HuH-7.5 (cell line): ENCODE data around the gene SLC5A11.
"Not testable (repeated sequence)": the region's sequence is repeated elsewhere in the genome, so short reads cannot be mapped to it uniquely, and the experiment has no call there.

ENCODE experiments used
- DNase-seq: peaks from one replicate; pipeline ENCODE4 v3.0.0; 2011; ENCODE audit warnings: low spot score

The SLC5A11 gene

GRCh38 chr16:24845726-24846547, at the start of gene SLC5A11:
Gene SLC5A11, plus strand, starts transcription at chr16:24845963. Its CDS starts 12,681 bp downstream, at chr16:24858644.
- DNase-seq = no peak

- DNase-seq = no peak
Measured at GRCh38 chr16:24800586-24800985, 45.2 kb upstream of the SLC5A11 start.

- DNase-seq = no peak
Measured at GRCh38 chr16:24801761-24802302, 43.9 kb upstream of the SLC5A11 start.

- DNase-seq = no peak
Measured at GRCh38 chr16:24805484-24805883, 40.3 kb upstream of the SLC5A11 start.

GRCh38 chr16:24807301-24807700, 38.5 kb upstream of the SLC5A11 start:
- DNase-seq = no peak

GRCh38 chr16:24810951-24811843, 34.6 kb upstream of the SLC5A11 start:
- no peak for DNase-seq

GRCh38 chr16:24812813-24813212, 33.0 kb upstream of the SLC5A11 start:
- DNase-seq = not testable (repeated sequence)

GRCh38 chr16:24815021-24815420, 30.7 kb upstream of the SLC5A11 start:
- no peak for DNase-seq

- no peak for DNase-seq
Measured at GRCh38 chr16:24816688-24817087, 29.1 kb upstream of the SLC5A11 start.

GRCh38 chr16:24819462-24820040, 26.2 kb upstream of the SLC5A11 start:
- no peak for DNase-seq

- no peak for DNase-seq
Measured at GRCh38 chr16:24820522-24820921, 25.2 kb upstream of the SLC5A11 start.

GRCh38 chr16:24821129-24821528, 24.6 kb upstream of the SLC5A11 start:
- DNase-seq = no peak

- no peak for DNase-seq
Measured at GRCh38 chr16:24822542-24822941, 23.2 kb upstream of the SLC5A11 start.

- no peak for DNase-seq
Measured at GRCh38 chr16:24822974-24823373, 22.8 kb upstream of the SLC5A11 start.

- DNase-seq = no peak
Measured at GRCh38 chr16:24825696-24826095, 20.1 kb upstream of the SLC5A11 start.

GRCh38 chr16:24826096-24826690, 19.6 kb upstream of the SLC5A11 start:
- DNase-seq = no peak

- DNase-seq = no peak
Measured at GRCh38 chr16:24826817-24827566, 18.8 kb upstream of the SLC5A11 start.

- no peak for DNase-seq
Measured at GRCh38 chr16:24829153-24829552, 16.6 kb upstream of the SLC5A11 start.

- no peak for DNase-seq
Measured at GRCh38 chr16:24833352-24833751, 12.4 kb upstream of the SLC5A11 start.

GRCh38 chr16:24834459-24835335, 11.1 kb upstream of the SLC5A11 start:
- DNase-seq = peak; percentile 70
